GM19397 (cell line): ENCODE data around the gene CENPO.

Experiments used
- ATAC-seq: cut with Tn5 transposase; IDR thresholded peaks from one replicate; pipeline ENCODE4 v1.9.1; 2021; ENCODE audit warnings: mild to moderate bottlenecking, moderate library complexity; ENCODE audit not compliant: unreplicated experiment

Gene CENPO

GRCh38 chr2:24792874-24793760, at the start of gene CENPO, which contains the start of gene PTRHD1:
TSS of gene CENPO (plus strand) at chr2:24793425. CDS start at chr2:24793920, 495 bp downstream.
TSS of gene PTRHD1 (minus strand) at chr2:24793391. CDS start at chr2:24793377, 14 bp downstream.
- ATAC-seq, result peak; percentile 93

- ATAC-seq, result no peak
Observed at GRCh38 chr2:24743924-24744323, 49.3 kb upstream of the CENPO start.

GRCh38 chr2:24744356-24744755, 48.9 kb upstream of the CENPO start:
- ATAC-seq, result no peak

- ATAC-seq, result no peak
Observed at GRCh38 chr2:24745825-24746224, 47.4 kb upstream of the CENPO start.

- no peak for ATAC-seq
Observed at GRCh38 chr2:24747299-24747698, 45.9 kb upstream of the CENPO start.

- no peak for ATAC-seq
Observed at GRCh38 chr2:24749069-24749691, 44.0 kb upstream of the CENPO start.

- ATAC-seq, result no peak
Observed at GRCh38 chr2:24754985-24755705, 38.1 kb upstream of the CENPO start.

GRCh38 chr2:24756789-24757188, 36.4 kb upstream of the CENPO start:
- no peak for ATAC-seq

- no peak for ATAC-seq
Observed at GRCh38 chr2:24761866-24762265, 31.4 kb upstream of the CENPO start.

GRCh38 chr2:24762518-24762917, 30.7 kb upstream of the CENPO start:
- no peak for ATAC-seq

- no peak for ATAC-seq
Observed at GRCh38 chr2:24763843-24764242, 29.4 kb upstream of the CENPO start.

GRCh38 chr2:24766609-24767008, 26.6 kb upstream of the CENPO start:
- no peak for ATAC-seq

GRCh38 chr2:24768013-24768412, 25.2 kb upstream of the CENPO start:
- ATAC-seq, result no peak

GRCh38 chr2:24768601-24769000, 24.6 kb upstream of the CENPO start:
- no peak for ATAC-seq

- ATAC-seq, result no peak
Observed at GRCh38 chr2:24771061-24771460, 22.2 kb upstream of the CENPO start.

- ATAC-seq, result no peak
Observed at GRCh38 chr2:24771764-24772586, 21.2 kb upstream of the CENPO start.

GRCh38 chr2:24774373-24774772, 18.9 kb upstream of the CENPO start:
- ATAC-seq, result no peak

- ATAC-seq, result no peak
Observed at GRCh38 chr2:24779116-24779515, 14.1 kb upstream of the CENPO start.

GRCh38 chr2:24783641-24784040, 9.6 kb upstream of the CENPO start:
- ATAC-seq, result no peak

- peak; percentile 82 for ATAC-seq
Observed at GRCh38 chr2:24785671-24786321, 7.4 kb upstream of the CENPO start.
